Lower leg skin (tissue), 3 donors: ENCODE data around the gene SMAP1.

ENCODE experiments used
- POLR2A ChIP-seq, 2 donors: fragments of 450-650 bp; IDR thresholded peaks; one replicate each; pipeline ENCODE4 v1.6.1; 2016 to 2017; ENCODE audit warnings: antibody characterized with exemption in 2 of 2, mild to moderate bottlenecking in 1 of 2, moderate library complexity in 1 of 2
- TF ChIP-seq, protein P1 (sequence below), 3 donors: fragments of 450-650 bp; IDR thresholded peaks; one replicate each; pipeline ENCODE4 v1.5.1; 2016; ENCODE audit warnings: antibody characterized with exemption in 3 of 3, mild to moderate bottlenecking in 3 of 3, moderate library complexity in 2 of 3

DNA sequence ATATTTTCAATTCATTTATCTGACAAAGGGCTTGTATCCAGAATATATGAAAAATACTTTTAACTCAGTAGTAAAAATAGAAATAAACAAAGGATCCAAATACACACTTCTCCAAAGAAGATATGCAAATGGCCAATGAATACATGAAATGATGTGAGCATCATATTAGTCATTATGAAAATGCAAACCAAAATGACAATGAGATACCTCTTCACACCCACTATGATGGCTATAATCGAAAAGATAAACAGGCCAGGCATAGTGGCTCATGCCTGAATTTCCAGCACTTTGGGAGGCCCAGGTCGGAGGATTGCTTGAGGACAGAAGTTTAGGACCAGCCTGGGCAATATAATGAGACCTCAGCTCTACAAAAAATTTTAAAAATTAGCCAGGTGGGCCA lies 33.8 kb upstream of the SMAP1 start:
- TF ChIP-seq, protein P1, sequence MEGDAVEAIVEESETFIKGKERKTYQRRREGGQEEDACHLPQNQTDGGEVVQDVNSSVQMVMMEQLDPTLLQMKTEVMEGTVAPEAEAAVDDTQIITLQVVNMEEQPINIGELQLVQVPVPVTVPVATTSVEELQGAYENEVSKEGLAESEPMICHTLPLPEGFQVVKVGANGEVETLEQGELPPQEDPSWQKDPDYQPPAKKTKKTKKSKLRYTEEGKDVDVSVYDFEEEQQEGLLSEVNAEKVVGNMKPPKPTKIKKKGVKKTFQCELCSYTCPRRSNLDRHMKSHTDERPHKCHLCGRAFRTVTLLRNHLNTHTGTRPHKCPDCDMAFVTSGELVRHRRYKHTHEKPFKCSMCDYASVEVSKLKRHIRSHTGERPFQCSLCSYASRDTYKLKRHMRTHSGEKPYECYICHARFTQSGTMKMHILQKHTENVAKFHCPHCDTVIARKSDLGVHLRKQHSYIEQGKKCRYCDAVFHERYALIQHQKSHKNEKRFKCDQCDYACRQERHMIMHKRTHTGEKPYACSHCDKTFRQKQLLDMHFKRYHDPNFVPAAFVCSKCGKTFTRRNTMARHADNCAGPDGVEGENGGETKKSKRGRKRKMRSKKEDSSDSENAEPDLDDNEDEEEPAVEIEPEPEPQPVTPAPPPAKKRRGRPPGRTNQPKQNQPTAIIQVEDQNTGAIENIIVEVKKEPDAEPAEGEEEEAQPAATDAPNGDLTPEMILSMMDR (IDR thresholded peaks at IDR 0.05) = no peak
- TF ChIP-seq POLR2A (IDR thresholded peaks at IDR 0.05) = no peak
